A673 (cell line): ENCODE measurements around the gene SMC4. TPM values are rescaled to one million over a fixed set of nuclear protein-coding genes. Genes with fewer than 3 reads are reported as not detected.
"Not testable (repeated sequence)": the region's sequence is repeated elsewhere in the genome, so short reads cannot be mapped to it uniquely, and the experiment has no call there.

ENCODE experiments used
- BruUV-seq: library from RNA; stranded (reverse); fragments of 400-500 nt; replicated peaks from 2 replicates; lab custom pipeline; 2021; lab: Mats Ljungman, UMichigan
- CTCF ChIA-PET: fragments of 300-600 bp; sonication (Branson Sonifier 250); formaldehyde crosslinking; loops from one replicate; lab custom pipeline; 2022; ENCODE audit warnings: antibody characterized with exemption; lab: Charles Lee
- POLR2A ChIA-PET: fragments of 300-600 bp; sonication (Branson Sonifier 250); formaldehyde crosslinking; loops from one replicate; lab custom pipeline; 2022; ENCODE audit warnings: antibody characterized with exemption; ENCODE audit not compliant: low non-redundant PET; lab: Charles Lee
- DNase-seq: peaks from one replicate; pipeline ENCODE4 v3.0.0-alpha.2; 2015; ENCODE audit warnings: low spot score
- H3K27ac ChIP-seq: fragments of 200-600 bp; sonication (generic); 2 replicates; pipeline ENCODE4 v1.5.1; 2016; ENCODE audit warnings: mixed run types, low read depth, mild to moderate bottlenecking, mixed read lengths, antibody characterized with exemption, low read length; ENCODE audit not compliant: poor library complexity, severe bottlenecking
- H3K27me3 ChIP-seq: fragments of 200-600 bp; sonication (generic); replicated peaks from 2 replicates; pipeline ENCODE4 v1.6.1; 2017; ENCODE audit warnings: mixed run types, low read depth, mild to moderate bottlenecking, mixed read lengths, antibody characterized with exemption, low read length; ENCODE audit not compliant: insufficient read depth, poor library complexity
- H3K36me3 ChIP-seq: fragments of 200-600 bp; sonication (generic); 2 replicates; pipeline ENCODE4 v1.6.1; 2016; ENCODE audit warnings: mixed run types, mild to moderate bottlenecking, mixed read lengths, antibody characterized with exemption, low read length; ENCODE audit not compliant: insufficient read depth, poor library complexity, severe bottlenecking
- H3K4me1 ChIP-seq: fragments of 200-600 bp; sonication (generic); 2 replicates; pipeline ENCODE4 v1.6.1; 2017; ENCODE audit warnings: mixed run types, mild to moderate bottlenecking, mixed read lengths, antibody characterized with exemption, low read length; ENCODE audit not compliant: insufficient read depth, poor library complexity, severe bottlenecking
- H3K4me3 ChIP-seq: fragments of 200-600 bp; sonication (generic); 2 replicates; pipeline ENCODE4 v1.5.1; 2016; ENCODE audit warnings: low read depth, mixed run types, mild to moderate bottlenecking, mixed read lengths, low read length; ENCODE audit not compliant: poor library complexity, severe bottlenecking
- H3K9me3 ChIP-seq: fragments of 200-600 bp; sonication (generic); 2 replicates; pipeline ENCODE4 v1.6.1; 2016; ENCODE audit warnings: mixed run types, low read depth, mild to moderate bottlenecking, mixed read lengths, antibody characterized with exemption, low read length; ENCODE audit not compliant: poor library complexity, severe bottlenecking
- CTCF ChIP-seq: fragments of 300-800, 200-600 bp; sonication (generic); conservative IDR thresholded peaks from 2 replicates; pipeline ENCODE4 v1.5.1; 2017; ENCODE audit warnings: low read depth, mild to moderate bottlenecking, antibody characterized with exemption, low read length, moderate library complexity, mixed read lengths
- EZH2 ChIP-seq: fragments of 200-600 bp; sonication (generic); IDR thresholded peaks from 2 replicates; pipeline ENCODE4 v1.6.1; 2017; ENCODE audit warnings: borderline replicate concordance, low read depth, mild to moderate bottlenecking, mixed read lengths, antibody characterized with exemption, low read length; ENCODE audit not compliant: poor library complexity, severe bottlenecking
- intact Hi-C: fragments of 100-400 bp; cut with micrococcal nuclease; formaldehyde crosslinking; loops from one replicate; pipeline ENCODE4 v1.10.0; 2022; ENCODE audit not compliant: unreplicated experiment
- total RNA-seq: library from RNA; stranded (reverse); gene quantifications from 2 replicates; pipeline ENCODE4 v1.2.3, GENCODE V29; 2021

The SMC4 gene
- total RNA-seq, 1 experiment from 2014 or later = 209 TPM

- DNase-seq = no peak
- CTCF ChIA-PET = no interaction called here
- no peaks in the 10 kb centered on the region for H3K27me3 ChIP-seq
- POLR2A ChIA-PET = no interaction called here
- no TSS peak for BruUV-seq
- no peak overlapping the region for H3K4me3 ChIP-seq
- no peaks in the 10 kb centered on the region for H3K36me3 ChIP-seq
- no peaks in the 10 kb centered on the region for H3K4me1 ChIP-seq
- H3K9me3 ChIP-seq = no peaks in the 10 kb centered on the region
- intact Hi-C loops = no loop called here
- H3K27ac ChIP-seq = no peak overlapping the region
- no peak for TF ChIP-seq CTCF
These were observed 52.2 kb downstream of the SMC4 start for GRCh38 chr3:160451602-160452001.

- CTCF ChIA-PET, H3K9me3 ChIP-seq, POLR2A ChIA-PET, intact Hi-C loops, H3K27ac ChIP-seq, H3K27me3 ChIP-seq, H3K4me3 ChIP-seq, H3K4me1 ChIP-seq, DNase-seq, H3K36me3 ChIP-seq, BruUV-seq: not testable (repeated sequence)
These were observed 52.8 kb downstream of the SMC4 start for GRCh38 chr3:160452251-160452650.

- ChIA-PET POLR2A (no interaction called here), CTCF (no interaction called here)
- H3K36me3 ChIP-seq = no peaks in the 10 kb centered on the region
- intact Hi-C loops = no loop called here
- H3K27ac ChIP-seq = no peak overlapping the region
- no peaks in the 10 kb centered on the region for H3K4me1 ChIP-seq
- TF ChIP-seq EZH2 (no peak), CTCF (no peak)
- no peaks in the 10 kb centered on the region for H3K9me3 ChIP-seq
- DNase-seq = no peak
- no peak overlapping the region for H3K4me3 ChIP-seq
- BruUV-seq = no TSS peak
- no peaks in the 10 kb centered on the region for H3K27me3 ChIP-seq
These were observed 55.5 kb downstream of the SMC4 start for GRCh38 chr3:160454995-160455394.

GRCh38 chr3:160455846-160456245, 56.4 kb downstream of the SMC4 start:
- POLR2A ChIA-PET = no interaction called here
- Histone ChIP-seq H3K4me1 (no peaks in the 10 kb centered on the region), H3K9me3 (no peaks in the 10 kb centered on the region), H3K4me3 (no peak overlapping the region), H3K27ac (no peak overlapping the region), H3K27me3 (no peaks in the 10 kb centered on the region), H3K36me3 (no peaks in the 10 kb centered on the region)
- CTCF ChIA-PET = no interaction called here
- intact Hi-C loops = no loop called here
- BruUV-seq = no TSS peak
- DNase-seq = no peak
- TF ChIP-seq EZH2 = no peak
